Germinal center (tissue), 1 donor: ENCODE measurements around the gene ABHD16A.

Experiments
- DNase-seq: peaks from one replicate; pipeline ENCODE4 v3.0.0; 2012; ENCODE audit warnings: mixed read lengths, low spot score

ABHD16A gene

GRCh38 chr6:31702819-31703716, at the start of gene ABHD16A:
TSS of gene ABHD16A (minus strand) at chr6:31703324. CDS start at chr6:31703281, 43 bp downstream.
- peak; percentile 99 for DNase-seq

GRCh38 chr6:31752739-31753319, 49.7 kb upstream of the ABHD16A start:
- no peak for DNase-seq

- no peak for DNase-seq
Measured at GRCh38 chr6:31750411-31751022, 47.4 kb upstream of the ABHD16A start.

GRCh38 chr6:31749301-31750036, 46.3 kb upstream of the ABHD16A start:
- no peak for DNase-seq

GRCh38 chr6:31744422-31744821, 41.3 kb upstream of the ABHD16A start:
- no peak for DNase-seq

- no peak for DNase-seq
Measured at GRCh38 chr6:31742894-31743293, 39.8 kb upstream of the ABHD16A start.

- no peak for DNase-seq
Measured at GRCh38 chr6:31741815-31742214, 38.7 kb upstream of the ABHD16A start.

GRCh38 chr6:31740397-31741223, 37.5 kb upstream of the ABHD16A start:
- peak; percentile 62 for DNase-seq

GRCh38 chr6:31739639-31740396, 36.7 kb upstream of the ABHD16A start, which contains the start of gene MSH5:
TSS of gene MSH5 (plus strand) at chr6:31740005. CDS start at chr6:31740467, 462 bp downstream.
- peak; percentile 98 for DNase-seq

- DNase-seq, result peak; percentile 74
Measured at GRCh38 chr6:31737991-31738979, 35.2 kb upstream of the ABHD16A start.

- no peak for DNase-seq
Measured at GRCh38 chr6:31737315-31737990, 34.3 kb upstream of the ABHD16A start.

- DNase-seq, result no peak
Measured at GRCh38 chr6:31736768-31737314, 33.7 kb upstream of the ABHD16A start.

GRCh38 chr6:31736021-31736767, 33.1 kb upstream of the ABHD16A start, which contains the start of gene CLIC1:
TSS of gene CLIC1 (minus strand) at chr6:31736530. CDS start at chr6:31736300, 230 bp downstream.
- peak; percentile 87 for DNase-seq

- no peak for DNase-seq
Measured at GRCh38 chr6:31734821-31735406, 31.8 kb upstream of the ABHD16A start.

- no peak for DNase-seq
Measured at GRCh38 chr6:31734247-31734820, 31.2 kb upstream of the ABHD16A start.

- DNase-seq, result no peak
Measured at GRCh38 chr6:31733734-31734133, 30.6 kb upstream of the ABHD16A start.

- no peak for DNase-seq
Measured at GRCh38 chr6:31732029-31732428, 28.9 kb upstream of the ABHD16A start.
